HepG2 (cell line): ENCODE measurements around the gene LDB3. TPM values are rescaled to one million over a fixed set of nuclear protein-coding genes. Genes with fewer than 3 reads are reported as not detected.

ENCODE experiments used
- ATAC-seq: fragments of 200-7000 bp; cut with Tn5 transposase; 3 replicates; pipeline ENCODE4 v1.9.1; 2020; ENCODE audit warnings: mild to moderate bottlenecking, moderate library complexity
- Bru-seq: library from RNA; stranded (reverse); fragments of 400-500 nt; gene quantifications from one replicate; lab custom pipeline; 2021; lab: Mats Ljungman, UMichigan
- BruChase-seq, 2 experiments: library from RNA; stranded (reverse); fragments of 400-500 nt; gene quantifications; one replicate each; lab custom pipeline; 2021; lab: Mats Ljungman, UMichigan
- BruUV-seq: library from RNA; stranded (reverse); fragments of 400-500 nt; replicated peaks from 2 replicates; lab custom pipeline; 2021; lab: Mats Ljungman, UMichigan
- CTCF ChIA-PET: fragments of 300-600 bp; formaldehyde crosslinking; extraction: SDS; loops from one replicate; lab custom pipeline; 2021; ENCODE audit warnings: low total read pairs, inconsistent platforms, low intra/inter-chr PET ratio; lab: Yijun Ruan, JAX
- POLR2A ChIA-PET: fragments of 350-600 bp; sonication (Branson Sonifier 250); formaldehyde crosslinking; loops from one replicate; lab custom pipeline; 2020; ENCODE audit warnings: antibody characterized with exemption, inconsistent platforms; lab: Yijun Ruan, JAX
- DNase-seq: peaks from one replicate; pipeline ENCODE4 v3.0.0-alpha.2; 2015; ENCODE audit warnings: low spot score
- FAIRE-seq: peaks from 3 replicates; lab custom pipeline; 2011; peaks lifted over from hg19 to GRCh38; lab: Jason Lieb, UNC
- H2AFZ ChIP-seq: one replicate; pipeline ENCODE4 v1.6.1; 2011; ENCODE audit warnings: low read length, inconsistent platforms
- H3K27ac ChIP-seq: fragments of 300-600 bp; 3 replicates; pipeline ENCODE4 v1.8.0; 2011; ENCODE audit warnings: mixed run types, mild to moderate bottlenecking, mixed read lengths, low read length, inconsistent platforms; ENCODE audit not compliant: insufficient read depth; ENCODE audit errors: extremely low read length
- H3K27me3 ChIP-seq, 2 experiments: fragments of 200-600 bp in 1 of 2; 2 replicates in 1 of 2; 3 replicates in 1 of 2; pipeline versions ENCODE4 v1.6.0 to v1.8.0; 2011; ENCODE audit warnings: low read length in 2 of 2, mild to moderate bottlenecking in 2 of 2, moderate library complexity in 2 of 2, inconsistent platforms in 1 of 2; ENCODE audit not compliant: insufficient read depth in 2 of 2, control insufficient read depth in 1 of 2
- H3K36me3 ChIP-seq, 2 experiments: fragments of 200-600 bp in 1 of 2; replicated peaks in 1 of 2; 2 replicates in 1 of 2; 3 replicates in 1 of 2; pipeline versions ENCODE4 v1.5.1 to v1.8.0; 2011; ENCODE audit warnings: low read length in 2 of 2, inconsistent platforms in 1 of 2; ENCODE audit not compliant: insufficient read depth in 2 of 2, control insufficient read depth in 1 of 2
- H3K4me1 ChIP-seq: 2 replicates; pipeline ENCODE4 v1.5.1; 2012; ENCODE audit warnings: low read length, inconsistent platforms; ENCODE audit not compliant: insufficient read depth
- H3K4me2 ChIP-seq: 2 replicates; pipeline ENCODE4 v1.6.0; 2011; ENCODE audit warnings: low read depth, low read length, inconsistent platforms
- H3K4me3 ChIP-seq, 3 experiments: fragments of 200-600 bp in 1 of 3; sonication (generic), shearing (Covaris generic) in 1 of 3; replicated peaks in 1 of 3; 2 replicates each; pipeline ENCODE4 v1.5.1; 2011 to 2016; ENCODE audit warnings: low read length in 3 of 3, inconsistent platforms in 2 of 3, low read depth in 2 of 3, mild to moderate bottlenecking in 2 of 3, control low read depth in 1 of 3, mixed read lengths in 1 of 3; ENCODE audit not compliant: insufficient read depth in 1 of 3
- H3K79me2 ChIP-seq: one replicate; pipeline ENCODE4 v1.6.1; 2011; ENCODE audit warnings: low read length, inconsistent platforms; ENCODE audit not compliant: insufficient read depth
- H3K9ac ChIP-seq: 2 replicates; pipeline ENCODE4 v1.6.0; 2011; ENCODE audit warnings: mild to moderate bottlenecking, low read depth, low read length, inconsistent platforms; ENCODE audit not compliant: insufficient read depth
- H3K9me3 ChIP-seq: 2 replicates; pipeline ENCODE4 v1.5.1; 2012; ENCODE audit warnings: mild to moderate bottlenecking, low read length
- H4K20me1 ChIP-seq: 2 replicates; pipeline ENCODE4 v1.6.0; 2011; ENCODE audit warnings: inconsistent platforms, mild to moderate bottlenecking, low read length, moderate library complexity; ENCODE audit not compliant: insufficient read depth
- SRF ChIP-seq: IDR thresholded peaks from 2 replicates; pipeline ENCODE4 v1.6.1; 2011; ENCODE audit warnings: mild to moderate bottlenecking, low read depth, low read length, moderate library complexity
- XBP1 ChIP-seq: sonication (generic); formaldehyde crosslinking; IDR thresholded peaks from 2 replicates; pipeline ENCODE4 v1.5.0; 2020; ENCODE audit warnings: missing genetic modification reagents
- ZNF143 ChIP-seq: sonication (generic); formaldehyde crosslinking; IDR thresholded peaks from 2 replicates; pipeline ENCODE4 v1.4.0; 2020; ENCODE audit warnings: missing genetic modification reagents
- ZNF570 ChIP-seq: sonication (generic); formaldehyde crosslinking; IDR thresholded peaks from 2 replicates; pipeline ENCODE4 v1.4.0; 2020; ENCODE audit warnings: mild to moderate bottlenecking, missing genetic modification reagents, borderline replicate concordance
- WGBS: methylation state at CpG from one replicate; pipeline ENCODE4 v1.1.6; 2017; ENCODE audit warnings: low lambda C conversion rate; 5-methylcytosine and 5-hydroxymethylcytosine counted together
- in situ Hi-C: cut with HindIII; loops from 2 replicates; pipeline ENCODE4 v1.10.0; 2017; ENCODE audit warnings: low pct_unique_long_range_greater_than_20kb; ENCODE audit not compliant: extremely low pct_ligation_motif_present
- intact Hi-C: fragments of 100-400 bp; cut with micrococcal nuclease; formaldehyde crosslinking; loops from one replicate; pipeline ENCODE4 v1.10.0; 2022; ENCODE audit not compliant: unreplicated experiment
- long read RNA-seq, 2 experiments: library from RNA in 1 of 2; library from polyadenylated mRNA in 1 of 2; stranded (forward) in 1 of 2; unstranded in 1 of 2; transcript quantifications; one replicate each; pipeline ENCODE4 v2.0.0, GENCODE V29; 2019 to 2022
- polyA minus RNA-seq, 3 experiments: library from RNA; depleted of rRNA, polyadenylated mRNA; stranded (reverse); fragments of >200 nt; gene quantifications; 2 replicates each; pipeline ENCODE4 v1.2.3, GENCODE V29; 2011; ENCODE audit warnings: low replicate concordance in 1 of 3
- polyA plus RNA-seq, 8 experiments: library from polyadenylated mRNA; depleted of rRNA in 3 of 8; stranded (reverse) in 7 of 8; unstranded in 1 of 8; fragments of >200 nt; fragmentation: Illumina TruSeq in 4 of 8; extraction: Trizol in 4 of 8; gene quantifications; 2 replicates each; pipeline versions ENCODE4 v1.2.1 to v1.2.3, GENCODE V29; 2011 to 2016; ENCODE audit warnings: low read depth in 4 of 8, missing spikeins in 1 of 8, mixed read lengths in 1 of 8; ENCODE audit not compliant: insufficient read depth in 1 of 8
- total RNA-seq, 5 experiments: library from RNA; depleted of rRNA; stranded (reverse); fragments of >200 nt; fragmentation: Illumina TruSeq; extraction: Trizol; gene quantifications; 2 replicates each; pipeline ENCODE4 v1.2.3, GENCODE V29; 2016; ENCODE audit warnings: low read depth in 1 of 5
- TF ChIP-seq, protein P1 (sequence below): IDR thresholded peaks from 2 replicates; pipeline ENCODE4 v1.6.1; 2016; ENCODE audit warnings: missing biosample characterization, missing genetic modification reagents, low read depth

Gene LDB3, protein sequence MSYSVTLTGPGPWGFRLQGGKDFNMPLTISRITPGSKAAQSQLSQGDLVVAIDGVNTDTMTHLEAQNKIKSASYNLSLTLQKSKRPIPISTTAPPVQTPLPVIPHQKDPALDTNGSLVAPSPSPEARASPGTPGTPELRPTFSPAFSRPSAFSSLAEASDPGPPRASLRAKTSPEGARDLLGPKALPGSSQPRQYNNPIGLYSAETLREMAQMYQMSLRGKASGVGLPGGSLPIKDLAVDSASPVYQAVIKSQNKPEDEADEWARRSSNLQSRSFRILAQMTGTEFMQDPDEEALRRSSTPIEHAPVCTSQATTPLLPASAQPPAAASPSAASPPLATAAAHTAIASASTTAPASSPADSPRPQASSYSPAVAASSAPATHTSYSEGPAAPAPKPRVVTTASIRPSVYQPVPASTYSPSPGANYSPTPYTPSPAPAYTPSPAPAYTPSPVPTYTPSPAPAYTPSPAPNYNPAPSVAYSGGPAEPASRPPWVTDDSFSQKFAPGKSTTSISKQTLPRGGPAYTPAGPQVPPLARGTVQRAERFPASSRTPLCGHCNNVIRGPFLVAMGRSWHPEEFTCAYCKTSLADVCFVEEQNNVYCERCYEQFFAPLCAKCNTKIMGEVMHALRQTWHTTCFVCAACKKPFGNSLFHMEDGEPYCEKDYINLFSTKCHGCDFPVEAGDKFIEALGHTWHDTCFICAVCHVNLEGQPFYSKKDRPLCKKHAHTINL
- total RNA-seq (2016; rRNA removed; fragmentation: Illumina TruSeq; extraction: Trizol) (not detected in 2 replicates), polyA plus RNA-seq (2011; rRNA removed) (not detected in 2 replicates), polyA minus RNA-seq (2011; rRNA and poly(A)+ RNA removed; ENCODE audit: low replicate concordance) (5.5 TPM in 1 of 2 replicates, not detected in the other), Bru-seq, nascent RNA (percentile 9 among the genes with signal in this experiment), BruChase-seq, experiment 1, labeled RNA remaining after a 6-hour chase (percentile 2 among the genes with signal in this experiment), BruChase-seq, experiment 2, labeled RNA remaining after a 2-hour chase (percentile 2 among the genes with signal in this experiment)
- total RNA-seq (2016; cell fraction: cytosol; rRNA removed; fragmentation: Illumina TruSeq; extraction: Trizol; ENCODE audit: low read depth): not detected in 2 replicates
- not detected in 2 replicates for total RNA-seq (2016; cell fraction: insoluble cytoplasmic fraction; rRNA removed; fragmentation: Illumina TruSeq; extraction: Trizol)
- not detected in 2 replicates for total RNA-seq (2016; cell fraction: membrane; rRNA removed; fragmentation: Illumina TruSeq; extraction: Trizol)
- not detected in 2 replicates for total RNA-seq (2016; cell fraction: nucleus; rRNA removed; fragmentation: Illumina TruSeq; extraction: Trizol)
- polyA plus RNA-seq (2011; cell fraction: cytosol; rRNA removed): not detected in 2 replicates
- polyA plus RNA-seq (2011; cell fraction: nucleus; rRNA removed): not detected in 2 replicates
- not detected in 2 replicates for polyA plus RNA-seq (2012)
- polyA plus RNA-seq (2016; cell fraction: cytosol; fragmentation: Illumina TruSeq; extraction: Trizol; ENCODE audit: low read depth): not detected in 2 replicates
- polyA plus RNA-seq (2016; cell fraction: insoluble cytoplasmic fraction; fragmentation: Illumina TruSeq; extraction: Trizol; ENCODE audit: low read depth): not detected in 2 replicates
- polyA plus RNA-seq (2016; cell fraction: membrane; fragmentation: Illumina TruSeq; extraction: Trizol; ENCODE audit: low read depth): not detected in 2 replicates
- not detected in 2 replicates for polyA plus RNA-seq (2016; cell fraction: nucleus; fragmentation: Illumina TruSeq; extraction: Trizol; ENCODE audit: insufficient read depth, low read depth)
- polyA minus RNA-seq (2011; cell fraction: cytosol; rRNA and poly(A)+ RNA removed): not detected in 2 replicates
- not detected in 2 replicates for polyA minus RNA-seq (2011; cell fraction: nucleus; rRNA and poly(A)+ RNA removed)
- long read RNA-seq, experiment 1: 0 reads
- long read RNA-seq, experiment 2: 0 reads

GRCh38 chr10:86668297-86669165 is at the start of gene LDB3:
Gene LDB3, plus strand, starts transcription at chr10:86668511. Its CDS starts 181 bp downstream, at chr10:86668692.
- peaks cover 9 to 78% of the 10 kb centered on the region in 2 experiments for H3K27me3 ChIP-seq
- DNase-seq (no peak), FAIRE-seq (no peak), ATAC-seq (peak; percentile 8; the same call in 1 of the 3 replicates)
- H3K36me3 ChIP-seq: no peaks in the 10 kb centered on the region
- ChIA-PET POLR2A (no interaction called here), CTCF (no interaction called here)
- H3K4me2 ChIP-seq: no peak within 1 kb of the TSS
- H3K27ac ChIP-seq: no peak within 1 kb of the TSS
- TF ChIP-seq ZNF143 (no peak), ZNF570 (CRISPR knock-in tag) (no peak), XBP1 (CRISPR knock-in tag) (no peak), SRF (0 out of 2 replicates have a peak, but pooled peaks have one; percentile 23)
- TF ChIP-seq, protein P1, sequence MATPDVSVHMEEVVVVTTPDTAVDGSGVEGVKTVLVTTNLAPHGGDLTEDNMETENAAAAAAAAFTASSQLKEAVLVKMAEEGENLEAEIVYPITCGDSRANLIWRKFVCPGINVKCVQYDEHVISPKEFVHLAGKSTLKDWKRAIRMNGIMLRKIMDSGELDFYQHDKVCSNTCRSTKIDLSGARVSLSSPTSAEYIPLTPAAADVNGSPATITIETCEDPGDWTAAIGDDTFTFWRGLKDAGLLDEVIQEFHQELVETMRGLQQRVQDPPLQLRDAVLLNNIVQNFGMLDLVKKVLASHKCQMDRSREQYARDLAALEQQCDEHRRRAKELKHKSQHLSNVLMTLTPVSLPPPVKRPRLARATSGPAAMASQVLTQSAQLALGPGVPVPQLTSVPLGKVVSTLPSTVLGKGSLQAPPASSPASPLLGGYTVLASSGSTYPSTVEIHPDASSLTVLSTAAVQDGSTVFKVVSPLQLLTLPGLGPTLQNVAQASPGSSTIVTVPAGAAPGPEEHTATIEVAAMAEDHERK (CRISPR knock-in tag): no peak
- no peak within 1 kb of the TSS for H3K9ac ChIP-seq
- no peaks in the 10 kb centered on the region for H3K79me2 ChIP-seq
- no peak within 1 kb of the TSS for H3K4me3 ChIP-seq
- intact Hi-C loops (no loop called here), in situ Hi-C loops (no loop called here)
- no peak within 1 kb of the TSS for H2AFZ ChIP-seq
- 41% methylated on average over 6 of the region's 23 CpGs for WGBS
- no peaks in the 10 kb centered on the region for H4K20me1 ChIP-seq
- H3K4me1 ChIP-seq: no peaks in the 10 kb centered on the region
- no TSS peak for BruUV-seq
- H3K9me3 ChIP-seq: no peaks in the 10 kb centered on the region
